Measurements from ENCODE around the gene P3H2. TPM values are rescaled to one million over a fixed set of nuclear protein-coding genes. Genes with fewer than 3 reads are reported as not detected.

Gene P3H2
- total and polyA plus RNA-seq, 2 experiments from 2014 or later = 8.2 to 24.2 TPM

DNA sequence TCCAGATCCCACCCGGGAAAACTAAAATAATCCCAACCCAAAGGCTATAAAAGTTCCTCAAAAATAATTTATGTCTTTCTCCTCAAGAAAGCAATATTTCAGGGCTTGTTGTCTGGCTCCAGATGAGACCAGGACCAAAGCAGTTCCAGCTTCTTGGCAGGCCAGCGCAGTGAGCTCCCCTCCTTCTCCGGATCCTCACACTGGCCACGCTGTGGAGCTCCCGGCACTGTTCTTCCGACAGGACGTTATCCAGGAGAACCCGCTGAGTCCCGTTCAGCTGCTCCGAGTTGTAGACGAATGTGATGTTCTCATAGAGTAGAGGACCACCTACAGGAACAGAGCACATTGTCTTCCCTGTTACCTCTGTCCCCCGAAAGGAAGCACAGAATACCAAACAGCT is 146.3 kb downstream of the P3H2 start (continued):
- TF ChIP-seq ZNF462 (CRISPR knock-in tag; IDR thresholded peaks at IDR 0.05) = no peak
- TF ChIP-seq ZNF331 (CRISPR knock-in tag; IDR thresholded peaks at IDR 0.05; ENCODE audit: low read depth) = no peak
- no peak for TF ChIP-seq CREB1 (CRISPR knock-in tag; IDR thresholded peaks at IDR 0.05; ENCODE audit: low read depth)
- no peak for TF ChIP-seq EZH2phosphoT487 (IDR thresholded peaks at IDR 0.05; ENCODE audit: unreplicated experiment)
- TF ChIP-seq, protein P1, sequence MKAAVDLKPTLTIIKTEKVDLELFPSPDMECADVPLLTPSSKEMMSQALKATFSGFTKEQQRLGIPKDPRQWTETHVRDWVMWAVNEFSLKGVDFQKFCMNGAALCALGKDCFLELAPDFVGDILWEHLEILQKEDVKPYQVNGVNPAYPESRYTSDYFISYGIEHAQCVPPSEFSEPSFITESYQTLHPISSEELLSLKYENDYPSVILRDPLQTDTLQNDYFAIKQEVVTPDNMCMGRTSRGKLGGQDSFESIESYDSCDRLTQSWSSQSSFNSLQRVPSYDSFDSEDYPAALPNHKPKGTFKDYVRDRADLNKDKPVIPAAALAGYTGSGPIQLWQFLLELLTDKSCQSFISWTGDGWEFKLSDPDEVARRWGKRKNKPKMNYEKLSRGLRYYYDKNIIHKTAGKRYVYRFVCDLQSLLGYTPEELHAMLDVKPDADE (IDR thresholded peaks at IDR 0.05) = no peak
- TF ChIP-seq STAT1 (IDR thresholded peaks at IDR 0.05; ENCODE audit: unreplicated experiment) = no peak
- TF ChIP-seq, protein P2, sequence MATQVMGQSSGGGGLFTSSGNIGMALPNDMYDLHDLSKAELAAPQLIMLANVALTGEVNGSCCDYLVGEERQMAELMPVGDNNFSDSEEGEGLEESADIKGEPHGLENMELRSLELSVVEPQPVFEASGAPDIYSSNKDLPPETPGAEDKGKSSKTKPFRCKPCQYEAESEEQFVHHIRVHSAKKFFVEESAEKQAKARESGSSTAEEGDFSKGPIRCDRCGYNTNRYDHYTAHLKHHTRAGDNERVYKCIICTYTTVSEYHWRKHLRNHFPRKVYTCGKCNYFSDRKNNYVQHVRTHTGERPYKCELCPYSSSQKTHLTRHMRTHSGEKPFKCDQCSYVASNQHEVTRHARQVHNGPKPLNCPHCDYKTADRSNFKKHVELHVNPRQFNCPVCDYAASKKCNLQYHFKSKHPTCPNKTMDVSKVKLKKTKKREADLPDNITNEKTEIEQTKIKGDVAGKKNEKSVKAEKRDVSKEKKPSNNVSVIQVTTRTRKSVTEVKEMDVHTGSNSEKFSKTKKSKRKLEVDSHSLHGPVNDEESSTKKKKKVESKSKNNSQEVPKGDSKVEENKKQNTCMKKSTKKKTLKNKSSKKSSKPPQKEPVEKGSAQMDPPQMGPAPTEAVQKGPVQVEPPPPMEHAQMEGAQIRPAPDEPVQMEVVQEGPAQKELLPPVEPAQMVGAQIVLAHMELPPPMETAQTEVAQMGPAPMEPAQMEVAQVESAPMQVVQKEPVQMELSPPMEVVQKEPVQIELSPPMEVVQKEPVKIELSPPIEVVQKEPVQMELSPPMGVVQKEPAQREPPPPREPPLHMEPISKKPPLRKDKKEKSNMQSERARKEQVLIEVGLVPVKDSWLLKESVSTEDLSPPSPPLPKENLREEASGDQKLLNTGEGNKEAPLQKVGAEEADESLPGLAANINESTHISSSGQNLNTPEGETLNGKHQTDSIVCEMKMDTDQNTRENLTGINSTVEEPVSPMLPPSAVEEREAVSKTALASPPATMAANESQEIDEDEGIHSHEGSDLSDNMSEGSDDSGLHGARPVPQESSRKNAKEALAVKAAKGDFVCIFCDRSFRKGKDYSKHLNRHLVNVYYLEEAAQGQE (IDR thresholded peaks at IDR 0.05; ENCODE audit: unreplicated experiment) = no peak

Measured in GM23338 (cell line).